ENCODE results near the gene HDDC3. TPM values are rescaled to one million over a fixed set of nuclear protein-coding genes. Genes with fewer than 3 reads are reported as not detected.

The HDDC3 gene
- total and polyA plus RNA-seq, 2 experiments from 2014 or later, result 9.7 to 11.1 TPM

DNA sequence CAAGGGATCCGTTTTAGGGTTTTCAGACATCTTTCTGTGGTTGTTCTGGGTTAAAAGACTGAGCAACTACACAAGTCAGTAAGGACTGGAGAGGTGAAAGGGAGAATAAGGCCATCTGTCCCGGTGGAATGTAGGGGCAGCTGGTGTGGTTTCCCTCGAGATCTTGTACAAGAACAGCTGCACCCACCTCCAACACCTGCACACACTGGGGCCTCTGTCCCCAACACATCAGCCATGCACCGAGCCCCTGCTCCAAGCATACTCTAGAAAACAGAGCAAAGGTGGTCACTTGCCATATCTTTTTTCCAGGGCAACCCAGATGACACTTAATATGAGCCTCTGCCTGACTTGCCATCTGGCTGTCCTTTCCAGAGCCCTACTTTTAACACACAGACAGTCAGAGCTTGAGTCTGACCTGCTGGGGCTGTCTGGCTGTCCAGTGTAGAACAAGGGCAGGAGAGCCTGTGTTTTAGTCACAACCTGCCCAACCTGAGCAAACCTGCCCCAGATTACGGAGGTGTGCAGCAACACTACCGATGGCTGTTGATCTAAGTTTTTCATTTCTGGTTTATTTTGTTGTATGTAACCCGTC, 17.0 kb downstream of the HDDC3 start:
- in situ Hi-C loops (cut with MboI), result no loop called here
- no peak overlapping the region for H3K4me2 ChIP-seq (ENCODE audit: unreplicated experiment)

DNA sequence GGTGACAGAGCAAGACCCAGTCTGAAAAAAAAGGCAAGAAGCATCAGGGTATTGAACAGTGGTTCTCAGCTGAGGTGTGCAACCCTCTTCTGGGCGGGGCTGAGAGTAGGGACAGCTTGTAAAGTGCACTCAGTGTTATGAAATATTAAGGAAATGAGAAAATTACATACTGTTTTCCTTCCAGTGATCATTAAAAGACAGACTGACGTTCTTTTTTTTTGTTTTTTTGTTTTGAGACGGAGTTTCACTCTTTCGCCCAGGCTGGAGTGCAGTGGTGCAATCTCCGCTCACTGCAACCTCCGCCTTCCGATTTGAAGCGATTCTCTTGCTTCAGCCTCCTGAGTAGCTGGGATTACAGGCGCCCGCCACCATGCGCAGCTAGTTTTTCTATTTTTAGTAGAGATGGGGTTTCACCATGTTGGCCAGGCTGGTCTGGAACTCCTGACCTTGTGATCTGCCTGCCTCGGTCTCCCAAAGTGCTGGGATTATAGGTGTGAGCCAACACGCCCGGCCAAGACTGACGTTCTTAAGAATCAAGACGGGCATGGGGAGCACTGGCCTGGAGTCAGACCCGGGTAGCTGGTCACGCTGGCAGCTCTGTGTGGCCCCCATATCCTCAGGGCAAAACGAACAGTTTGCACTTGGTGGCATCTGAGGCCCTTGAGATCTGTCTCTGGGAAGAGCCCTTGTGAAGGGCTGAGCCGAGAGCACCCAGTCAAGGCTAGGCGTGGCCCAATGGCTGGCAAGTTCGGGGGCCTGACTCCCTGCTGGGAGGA, 17.9 kb downstream of the HDDC3 start:
- Histone ChIP-seq H3K9me2 (ENCODE audit: insufficient read depth) (no peaks in the 10 kb centered on the region), H3K4me2 (ENCODE audit: unreplicated experiment) (no peak overlapping the region), H2AFZ (no peak overlapping the region), H3K27me3 (replicated peaks; ENCODE audit: insufficient read depth) (no peaks in the 10 kb centered on the region), H3K4me3 (no peak overlapping the region), H3K36me3 (ENCODE audit: low read depth) (no peaks in the 10 kb centered on the region; the same call in 1 of the 2 replicates), H3F3A (ENCODE audit: insufficient read depth) (no peaks in the 10 kb centered on the region), H3K9ac (no peak overlapping the region), H3K79me2 (ENCODE audit: insufficient read depth) (no peaks in the 10 kb centered on the region), H3K4me1 (ENCODE audit: insufficient read depth) (no peaks in the 10 kb centered on the region), H3K9me3 (ENCODE audit: low read depth) (no peaks in the 10 kb centered on the region), H3K27ac (no peak overlapping the region), H4K20me1 (ENCODE audit: insufficient read depth) (no peaks in the 10 kb centered on the region)
- no peak for TF ChIP-seq EZH2phosphoT487 (IDR thresholded peaks at IDR 0.05; ENCODE audit: insufficient read depth, low read depth)
- no peak for TF ChIP-seq EZH2 (IDR thresholded peaks at IDR 0.05; ENCODE audit: insufficient read depth, poor library complexity, severe bottlenecking)
- in situ Hi-C loops (cut with MboI), result no loop called here
- no peak for DNase-seq
- WGBS, 2 experiments (ENCODE audit: low coverage in 1 of 2, low lambda C conversion rate in 2 of 2, missing lambda C conversion rate in 2 of 2), result 91 to 93% methylated on average over 22 of the region's 22 CpGs

More for the DNA sequence above, 17.0 kb downstream of the HDDC3 start:
- H3K4me3 ChIP-seq, result no peak overlapping the region
- WGBS, 2 experiments (ENCODE audit: low coverage in 1 of 2, low lambda C conversion rate in 2 of 2, missing lambda C conversion rate in 2 of 2), result 83 to 84% methylated on average over 7 of the region's 7 CpGs
- no peaks in the 10 kb centered on the region for H3K4me1 ChIP-seq (ENCODE audit: insufficient read depth)
- no peak overlapping the region for H2AFZ ChIP-seq
- H3K9ac ChIP-seq, result no peak overlapping the region
- H3K9me3 ChIP-seq (ENCODE audit: low read depth), result no peaks in the 10 kb centered on the region
- no peaks in the 10 kb centered on the region for H3F3A ChIP-seq (ENCODE audit: insufficient read depth)
- no peaks in the 10 kb centered on the region for H3K9me2 ChIP-seq (ENCODE audit: insufficient read depth)
- H3K36me3 ChIP-seq (ENCODE audit: low read depth), result no peaks in the 10 kb centered on the region; the same call in 1 of the 2 replicates
- DNase-seq, result no peak
- H3K79me2 ChIP-seq (ENCODE audit: insufficient read depth), result no peaks in the 10 kb centered on the region
- H3K27ac ChIP-seq, result no peak overlapping the region
- H3K27me3 ChIP-seq (replicated peaks; ENCODE audit: insufficient read depth), result no peaks in the 10 kb centered on the region
- H4K20me1 ChIP-seq (ENCODE audit: insufficient read depth), result no peaks in the 10 kb centered on the region
- TF ChIP-seq EZH2 (IDR thresholded peaks at IDR 0.05; ENCODE audit: insufficient read depth, poor library complexity, severe bottlenecking) (no peak), EZH2phosphoT487 (IDR thresholded peaks at IDR 0.05; ENCODE audit: insufficient read depth, low read depth) (no peak)

DNA sequence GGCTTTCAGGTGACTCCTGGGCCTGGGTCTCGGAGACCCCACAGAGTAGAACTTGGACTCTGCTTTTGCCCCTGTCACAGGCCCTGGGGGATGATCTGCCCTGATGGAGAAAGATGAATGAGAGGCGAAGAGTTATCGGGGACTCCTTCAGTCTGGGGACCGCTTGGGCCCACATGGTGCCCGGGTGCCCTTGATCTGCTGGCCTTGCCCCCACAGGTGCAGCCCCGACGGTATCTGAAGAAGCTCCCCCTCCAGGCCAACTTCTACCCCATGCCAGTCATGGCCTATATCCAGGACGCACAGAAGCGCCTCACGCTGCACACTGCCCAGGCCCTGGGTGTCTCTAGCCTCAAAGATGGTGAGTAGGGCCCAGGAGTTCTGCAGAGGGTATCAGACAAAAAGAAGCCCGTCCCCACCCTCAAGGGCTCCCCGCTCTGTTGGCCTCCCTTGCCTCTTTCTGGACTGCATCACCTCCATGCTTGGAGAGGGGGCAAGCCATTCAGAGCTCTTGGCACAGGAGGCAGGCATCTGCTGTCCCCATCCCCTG, 18.9 kb downstream of the HDDC3 start:
- no peaks in the 10 kb centered on the region for H3K9me2 ChIP-seq (ENCODE audit: insufficient read depth)
- H3K36me3 ChIP-seq (ENCODE audit: low read depth), result no peaks in the 10 kb centered on the region; the same call in 1 of the 2 replicates
- no peak for DNase-seq
- no peaks in the 10 kb centered on the region for H3K4me1 ChIP-seq (ENCODE audit: insufficient read depth)
- in situ Hi-C loops (cut with MboI), result no loop called here
- no peak overlapping the region for H3K27ac ChIP-seq
- H3K4me2 ChIP-seq (ENCODE audit: unreplicated experiment), result no peak overlapping the region
- TF ChIP-seq EZH2phosphoT487 (IDR thresholded peaks at IDR 0.05; ENCODE audit: insufficient read depth, low read depth), result no peak
- no peak for TF ChIP-seq EZH2 (IDR thresholded peaks at IDR 0.05; ENCODE audit: insufficient read depth, poor library complexity, severe bottlenecking)
- H3K9me3 ChIP-seq (ENCODE audit: low read depth), result no peaks in the 10 kb centered on the region
- H3K27me3 ChIP-seq (replicated peaks; ENCODE audit: insufficient read depth), result no peaks in the 10 kb centered on the region
- H4K20me1 ChIP-seq (ENCODE audit: insufficient read depth), result no peaks in the 10 kb centered on the region
- no peaks in the 10 kb centered on the region for H3K79me2 ChIP-seq (ENCODE audit: insufficient read depth)
- 90 to 94% methylated on average over 11 to 12 of the region's 12 CpGs for WGBS, 2 experiments (ENCODE audit: low coverage in 1 of 2, low lambda C conversion rate in 2 of 2, missing lambda C conversion rate in 2 of 2)
- no peaks in the 10 kb centered on the region for H3F3A ChIP-seq (ENCODE audit: insufficient read depth)
- no peak overlapping the region for H3K9ac ChIP-seq
- H2AFZ ChIP-seq, result no peak overlapping the region
- H3K4me3 ChIP-seq, result no peak overlapping the region

GRCh38 chr15:90912770-90913075, 19.6 kb downstream of the HDDC3 start:
- 96 to 98% methylated on average over 7 of the region's 7 CpGs for WGBS, 2 experiments (ENCODE audit: low coverage in 1 of 2, low lambda C conversion rate in 2 of 2, missing lambda C conversion rate in 2 of 2)

More at GRCh38 chr15:90912770-90913075, 19.6 kb downstream of the HDDC3 start:
- Histone ChIP-seq H3K4me2 (ENCODE audit: unreplicated experiment) (no peak overlapping the region), H3K9me3 (ENCODE audit: low read depth) (no peaks in the 10 kb centered on the region), H3K36me3 (ENCODE audit: low read depth) (no peaks in the 10 kb centered on the region; the same call in 1 of the 2 replicates), H4K20me1 (ENCODE audit: insufficient read depth) (no peaks in the 10 kb centered on the region), H3K4me3 (no peak overlapping the region), H3K9ac (no peak overlapping the region), H3F3A (ENCODE audit: insufficient read depth) (no peaks in the 10 kb centered on the region), H3K79me2 (ENCODE audit: insufficient read depth) (no peaks in the 10 kb centered on the region), H3K27me3 (replicated peaks; ENCODE audit: insufficient read depth) (no peaks in the 10 kb centered on the region), H3K27ac (no peak overlapping the region), H3K4me1 (ENCODE audit: insufficient read depth) (no peaks in the 10 kb centered on the region), H2AFZ (no peak overlapping the region), H3K9me2 (ENCODE audit: insufficient read depth) (no peaks in the 10 kb centered on the region)
- TF ChIP-seq EZH2phosphoT487 (IDR thresholded peaks at IDR 0.05; ENCODE audit: insufficient read depth, low read depth) (no peak), EZH2 (IDR thresholded peaks at IDR 0.05; ENCODE audit: insufficient read depth, poor library complexity, severe bottlenecking) (no peak)
- DNase-seq, result no peak
- in situ Hi-C loops (cut with MboI), result no loop called here
